Measurements from ENCODE around the gene MYCN.
A peak's percentile ranks its signal among the peaks of the same experiment; 100 is the strongest.
"Not testable (repeated sequence)": the region's sequence is repeated elsewhere in the genome, so short reads cannot be mapped to it uniquely, and the experiment has no call there.

MYCN gene

GRCh38 chr2:15943378-15944280 is 3.3 kb downstream of the MYCN start:
- peaks cover 33% of the 10 kb centered on the region for H3K4me1 ChIP-seq (ENCODE audit: control insufficient read depth, insufficient read depth, low read length)
- H3K27me3 ChIP-seq (ENCODE audit: control insufficient read depth, insufficient read depth, low read length) = peaks cover 19% of the 10 kb centered on the region
- H3K4me3 ChIP-seq (ENCODE audit: low read length) = peak overlapping the region; percentile 91
- no peaks in the 10 kb centered on the region for H3K36me3 ChIP-seq (ENCODE audit: control insufficient read depth, insufficient read depth, low read length)
- H3K9ac ChIP-seq (ENCODE audit: low read length) = peak overlapping the region; percentile 76
- no peaks in the 10 kb centered on the region for H3K9me3 ChIP-seq (ENCODE audit: control insufficient read depth, low read length)

- peaks cover 12% of the 10 kb centered on the region for H3K27me3 ChIP-seq (ENCODE audit: control insufficient read depth, insufficient read depth, low read length)
- peaks cover 31% of the 10 kb centered on the region for H3K4me1 ChIP-seq (ENCODE audit: control insufficient read depth, insufficient read depth, low read length)
- no peak overlapping the region for H3K9ac ChIP-seq (ENCODE audit: low read length)
- H3K36me3 ChIP-seq (ENCODE audit: control insufficient read depth, insufficient read depth, low read length) = no peaks in the 10 kb centered on the region
- peak overlapping the region; percentile 23 for H3K4me3 ChIP-seq (ENCODE audit: low read length)
- no peaks in the 10 kb centered on the region for H3K9me3 ChIP-seq (ENCODE audit: control insufficient read depth, low read length)
These were observed 4.1 kb downstream of the MYCN start for GRCh38 chr2:15944325-15945017.

DNA sequence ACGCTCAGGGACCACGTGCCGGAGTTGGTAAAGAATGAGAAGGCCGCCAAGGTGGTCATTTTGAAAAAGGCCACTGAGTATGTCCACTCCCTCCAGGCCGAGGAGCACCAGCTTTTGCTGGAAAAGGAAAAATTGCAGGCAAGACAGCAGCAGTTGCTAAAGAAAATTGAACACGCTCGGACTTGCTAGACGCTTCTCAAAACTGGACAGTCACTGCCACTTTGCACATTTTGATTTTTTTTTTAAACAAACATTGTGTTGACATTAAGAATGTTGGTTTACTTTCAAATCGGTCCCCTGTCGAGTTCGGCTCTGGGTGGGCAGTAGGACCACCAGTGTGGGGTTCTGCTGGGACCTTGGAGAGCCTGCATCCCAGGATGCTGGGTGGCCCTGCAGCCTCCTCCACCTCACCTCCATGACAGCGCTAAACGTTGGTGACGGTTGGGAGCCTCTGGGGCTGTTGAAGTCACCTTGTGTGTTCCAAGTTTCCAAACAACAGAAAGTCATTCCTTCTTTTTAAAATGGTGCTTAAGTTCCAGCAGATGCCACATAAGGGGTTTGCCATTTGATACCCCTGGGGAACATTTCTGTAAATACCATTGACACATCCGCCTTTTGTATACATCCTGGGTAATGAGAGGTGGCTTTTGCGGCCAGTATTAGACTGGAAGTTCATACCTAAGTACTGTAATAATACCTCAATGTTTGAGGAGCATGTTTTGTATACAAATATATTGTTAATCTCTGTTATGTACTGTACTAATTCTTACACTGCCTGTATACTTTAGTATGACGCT is 5.8 kb downstream of the MYCN start:
- no peak overlapping the region for H3K9ac ChIP-seq (ENCODE audit: low read length)
- no peaks in the 10 kb centered on the region for H3K36me3 ChIP-seq (ENCODE audit: control insufficient read depth, insufficient read depth, low read length)
- no peaks in the 10 kb centered on the region for H3K9me3 ChIP-seq (ENCODE audit: control insufficient read depth, low read length)
- H3K4me3 ChIP-seq (ENCODE audit: low read length) = no peak overlapping the region
- H3K4me1 ChIP-seq (ENCODE audit: control insufficient read depth, insufficient read depth, low read length) = peaks cover 23% of the 10 kb centered on the region
- H3K27me3 ChIP-seq (ENCODE audit: control insufficient read depth, insufficient read depth, low read length) = peaks cover 6% of the 10 kb centered on the region

DNA sequence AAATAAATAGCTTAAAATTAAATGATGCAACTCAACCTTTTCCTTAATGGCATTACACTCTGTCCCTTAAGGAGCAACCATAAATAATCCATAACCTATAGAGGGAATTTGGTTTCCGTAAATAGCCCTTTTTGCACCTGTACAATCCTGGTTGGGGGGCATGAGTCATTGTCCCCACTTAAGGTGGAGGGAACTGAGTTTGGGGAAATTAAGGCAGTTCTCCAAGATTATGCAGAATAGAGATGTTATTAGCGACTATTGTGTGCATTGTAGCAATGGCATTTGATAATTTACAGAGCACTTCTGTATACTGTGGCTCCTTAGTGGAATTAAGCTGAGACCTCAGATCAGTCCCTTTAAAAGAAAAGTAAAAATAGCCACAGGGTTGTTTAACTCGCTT is 6.6 kb downstream of the MYCN start:
- Histone ChIP-seq H3K36me3 (ENCODE audit: control insufficient read depth, insufficient read depth, low read length) (no peaks in the 10 kb centered on the region), H3K9ac (ENCODE audit: low read length) (no peak overlapping the region), H3K9me3 (ENCODE audit: control insufficient read depth, low read length) (no peaks in the 10 kb centered on the region), H3K4me3 (ENCODE audit: low read length) (no peak overlapping the region), H3K27me3 (ENCODE audit: control insufficient read depth, insufficient read depth, low read length) (peaks cover 5% of the 10 kb centered on the region), H3K4me1 (ENCODE audit: control insufficient read depth, insufficient read depth, low read length) (peaks cover 20% of the 10 kb centered on the region)

DNA sequence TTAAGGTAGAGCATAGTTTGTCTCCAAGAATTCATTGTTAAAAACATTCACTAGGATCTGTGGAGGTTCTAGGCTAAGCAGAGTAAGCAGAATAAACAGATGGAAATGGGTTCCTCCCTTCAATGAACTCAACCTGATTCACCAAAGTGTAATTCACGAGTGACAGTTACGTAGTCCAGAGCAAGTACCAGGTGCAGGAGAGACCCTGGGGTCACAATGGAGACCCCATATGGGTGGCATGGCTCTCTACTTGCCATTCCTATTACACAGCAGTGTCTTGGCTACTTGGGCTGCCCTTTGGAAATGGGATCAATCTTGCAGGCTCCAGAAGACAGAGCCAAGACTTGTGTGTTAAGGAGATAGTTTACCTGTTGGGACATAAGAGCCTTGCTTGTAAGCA is 7.1 kb downstream of the MYCN start:
- peaks cover 20% of the 10 kb centered on the region for H3K4me1 ChIP-seq (ENCODE audit: control insufficient read depth, insufficient read depth, low read length)
- no peaks in the 10 kb centered on the region for H3K9me3 ChIP-seq (ENCODE audit: control insufficient read depth, low read length)
- H3K4me3 ChIP-seq (ENCODE audit: low read length) = no peak overlapping the region
- H3K9ac ChIP-seq (ENCODE audit: low read length) = no peak overlapping the region
- peaks cover 5% of the 10 kb centered on the region for H3K27me3 ChIP-seq (ENCODE audit: control insufficient read depth, insufficient read depth, low read length)
- H3K36me3 ChIP-seq (ENCODE audit: control insufficient read depth, insufficient read depth, low read length) = no peaks in the 10 kb centered on the region

DNA sequence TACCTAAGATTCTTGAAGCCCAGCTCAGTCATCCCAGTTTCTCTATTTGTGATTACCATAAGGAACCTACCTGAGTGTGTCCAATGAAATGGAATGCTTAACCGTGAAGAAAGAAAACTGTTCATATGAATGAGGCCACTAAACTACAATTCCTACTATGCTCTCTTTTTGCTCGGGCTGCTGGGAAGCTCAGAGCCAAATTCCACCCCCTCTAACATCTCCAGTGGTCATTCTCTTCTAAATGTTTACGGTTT is 8.3 kb downstream of the MYCN start:
- H3K4me1 ChIP-seq (ENCODE audit: control insufficient read depth, insufficient read depth, low read length) = peaks cover 11% of the 10 kb centered on the region
- H3K4me3 ChIP-seq (ENCODE audit: low read length) = no peak overlapping the region
- no peak overlapping the region for H3K9ac ChIP-seq (ENCODE audit: low read length)
- H3K36me3 ChIP-seq (ENCODE audit: control insufficient read depth, insufficient read depth, low read length) = no peaks in the 10 kb centered on the region
- H3K27me3 ChIP-seq (ENCODE audit: control insufficient read depth, insufficient read depth, low read length) = no peaks in the 10 kb centered on the region
- no peaks in the 10 kb centered on the region for H3K9me3 ChIP-seq (ENCODE audit: control insufficient read depth, low read length)

- no peak overlapping the region for H3K9ac ChIP-seq (ENCODE audit: low read length)
- H3K4me1 ChIP-seq (ENCODE audit: control insufficient read depth, insufficient read depth, low read length) = peaks cover 6% of the 10 kb centered on the region
- no peaks in the 10 kb centered on the region for H3K36me3 ChIP-seq (ENCODE audit: control insufficient read depth, insufficient read depth, low read length)
- H3K4me3 ChIP-seq (ENCODE audit: low read length) = no peak overlapping the region
- no peaks in the 10 kb centered on the region for H3K27me3 ChIP-seq (ENCODE audit: control insufficient read depth, insufficient read depth, low read length)
- H3K9me3 ChIP-seq (ENCODE audit: control insufficient read depth, low read length) = no peaks in the 10 kb centered on the region
These were observed 8.8 kb downstream of the MYCN start for GRCh38 chr2:15949126-15949525.

DNA sequence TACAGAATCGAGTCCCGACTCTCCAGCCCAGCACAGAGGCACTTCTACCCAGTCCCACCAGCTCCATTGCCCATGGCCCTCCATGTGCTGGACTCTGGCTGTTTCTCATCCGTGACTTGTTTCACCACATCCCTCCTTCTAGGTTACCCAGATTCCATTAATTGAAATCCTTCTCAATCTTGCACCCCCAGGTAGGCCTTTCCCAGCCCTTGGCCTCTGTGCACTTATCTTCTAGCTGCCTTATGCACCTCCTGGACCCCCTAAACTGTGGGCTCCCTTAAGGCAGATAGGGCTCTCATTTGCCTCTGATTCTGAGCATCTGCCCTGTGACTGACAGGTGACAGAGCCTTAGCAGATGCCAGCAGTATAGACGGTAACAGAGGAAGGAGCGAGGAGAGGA is 9.2 kb downstream of the MYCN start:
- peaks cover 2% of the 10 kb centered on the region for H3K4me1 ChIP-seq (ENCODE audit: control insufficient read depth, insufficient read depth, low read length)
- no peak overlapping the region for H3K9ac ChIP-seq (ENCODE audit: low read length)
- no peak overlapping the region for H3K4me3 ChIP-seq (ENCODE audit: low read length)
- no peaks in the 10 kb centered on the region for H3K9me3 ChIP-seq (ENCODE audit: control insufficient read depth, low read length)
- no peaks in the 10 kb centered on the region for H3K27me3 ChIP-seq (ENCODE audit: control insufficient read depth, insufficient read depth, low read length)
- no peaks in the 10 kb centered on the region for H3K36me3 ChIP-seq (ENCODE audit: control insufficient read depth, insufficient read depth, low read length)

GRCh38 chr2:15950088-15950952 is 10.0 kb downstream of the MYCN start:
- H3K9me3 ChIP-seq (ENCODE audit: control insufficient read depth, low read length) = no peaks in the 10 kb centered on the region
- H3K4me3 ChIP-seq (ENCODE audit: low read length) = no peak overlapping the region
- H3K27me3 ChIP-seq (ENCODE audit: control insufficient read depth, insufficient read depth, low read length) = no peaks in the 10 kb centered on the region
- H3K9ac ChIP-seq (ENCODE audit: low read length) = no peak overlapping the region
- no peaks in the 10 kb centered on the region for H3K36me3 ChIP-seq (ENCODE audit: control insufficient read depth, insufficient read depth, low read length)
- peaks cover 1% of the 10 kb centered on the region for H3K4me1 ChIP-seq (ENCODE audit: control insufficient read depth, insufficient read depth, low read length)

DNA sequence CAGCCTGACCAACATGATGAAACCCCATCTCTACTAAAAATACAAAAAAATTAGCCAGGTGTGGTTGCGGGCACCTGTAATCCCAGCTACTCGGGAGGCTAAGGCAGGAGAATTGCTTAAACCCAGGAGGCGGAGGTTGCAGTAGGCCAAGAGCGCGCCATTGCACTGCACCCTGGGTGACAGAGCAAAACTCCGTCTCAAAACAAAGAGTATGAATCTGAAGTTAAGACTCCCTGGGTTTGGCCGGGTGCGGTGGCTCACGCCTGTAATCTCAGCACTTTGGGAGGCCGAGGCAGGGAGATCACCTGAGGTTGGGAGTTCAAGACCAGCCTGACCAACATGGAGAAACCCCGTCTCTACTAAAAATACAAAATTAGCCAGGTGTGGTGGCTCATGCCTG is 11.6 kb downstream of the MYCN start:
- H3K36me3 ChIP-seq (ENCODE audit: control insufficient read depth, insufficient read depth, low read length); H3K27me3 ChIP-seq (ENCODE audit: control insufficient read depth, insufficient read depth, low read length); H3K4me3 ChIP-seq (ENCODE audit: low read length); H3K9ac ChIP-seq (ENCODE audit: low read length); H3K9me3 ChIP-seq (ENCODE audit: control insufficient read depth, low read length): not testable (repeated sequence)
- peaks cover 10% of the 10 kb centered on the region for H3K4me1 ChIP-seq (ENCODE audit: control insufficient read depth, insufficient read depth, low read length)

DNA sequence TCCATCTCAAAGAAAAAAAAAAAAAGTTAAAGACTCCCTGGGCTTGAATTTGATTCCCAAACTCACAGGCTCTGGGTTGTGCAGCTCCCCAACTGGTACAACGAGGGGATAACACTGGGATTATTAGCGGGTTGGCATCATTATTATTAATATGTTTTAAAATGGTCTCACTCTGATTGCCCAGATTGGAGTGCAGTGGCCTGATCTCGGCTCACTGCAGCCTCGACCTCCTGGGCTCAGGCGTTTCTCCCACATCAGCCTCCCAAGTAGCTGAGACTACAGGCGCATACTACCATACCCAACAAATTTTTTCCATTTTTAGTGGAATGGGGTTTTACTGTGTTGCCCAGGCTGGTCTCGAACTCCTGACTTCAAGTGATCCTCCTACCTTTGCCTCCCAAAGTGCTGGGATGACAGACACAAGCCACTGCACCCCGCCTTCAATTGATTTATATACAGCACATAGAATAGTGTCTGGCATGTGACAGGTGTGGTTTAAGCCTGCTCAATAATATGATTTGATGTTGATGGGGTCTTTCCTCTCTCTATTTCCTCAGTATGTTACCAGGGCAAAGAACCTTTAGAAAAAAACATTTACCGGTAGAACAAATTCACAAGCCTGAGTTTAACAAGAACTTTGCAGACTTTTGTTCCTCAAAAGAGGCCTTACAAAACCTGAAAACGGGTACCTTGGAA is 12.2 kb downstream of the MYCN start:
- Histone ChIP-seq H3K36me3 (ENCODE audit: control insufficient read depth, insufficient read depth, low read length) (no peaks in the 10 kb centered on the region), H3K4me1 (ENCODE audit: control insufficient read depth, insufficient read depth, low read length) (peaks cover 10% of the 10 kb centered on the region), H3K9me3 (ENCODE audit: control insufficient read depth, low read length) (no peaks in the 10 kb centered on the region), H3K27me3 (ENCODE audit: control insufficient read depth, insufficient read depth, low read length) (no peaks in the 10 kb centered on the region), H3K4me3 (ENCODE audit: low read length) (no peak overlapping the region), H3K9ac (ENCODE audit: low read length) (no peak overlapping the region)

All from mucosa of stomach (tissue), 1 donor.